HEK293 (cell line): ENCODE measurements around the gene GLRA1.

Experiments
- CTCF ChIA-PET: fragments of 350-600 bp; formaldehyde crosslinking; extraction: SDS; loops from one replicate; lab custom pipeline; 2021; ENCODE audit warnings: antibody characterized with exemption; lab: Yijun Ruan, JAX
- POLR2A ChIA-PET: fragments of 300-600 bp; formaldehyde crosslinking; extraction: SDS; loops from one replicate; lab custom pipeline; 2020; ENCODE audit warnings: antibody characterized with exemption, inconsistent platforms; lab: Yijun Ruan, JAX
- H3K27ac ChIP-seq: fragments of 200-500 bp; sonication (Bioruptor generic); 2 replicates; pipeline ENCODE4 v1.5.1; 2014; ENCODE audit warnings: low read depth, low read length, control low read depth, inconsistent platforms; ENCODE audit errors: extremely low read depth
- H3K36me3 ChIP-seq, 2 experiments: fragments of 200-500 bp in 1 of 2; sonication (Bioruptor generic) in 1 of 2; 1 replicate in 1 of 2; 2 replicates in 1 of 2; pipeline ENCODE4 v1.5.1; 2014 to 2017; ENCODE audit warnings: inconsistent platforms in 2 of 2, low read length in 2 of 2; ENCODE audit not compliant: control insufficient read depth in 2 of 2, insufficient read depth in 1 of 2
- H3K4me1 ChIP-seq: fragments of 200-500 bp; sonication (Bioruptor generic); 2 replicates; pipeline ENCODE4 v1.5.1; 2014; ENCODE audit warnings: mild to moderate bottlenecking, low read length, inconsistent platforms; ENCODE audit not compliant: control insufficient read depth, insufficient read depth
- H3K4me3 ChIP-seq: 2 replicates; pipeline ENCODE4 v1.5.1; 2011; ENCODE audit warnings: low read depth, mild to moderate bottlenecking, control low read depth, low read length, moderate library complexity
- H3K9me3 ChIP-seq: fragments of 200-500 bp; sonication (Bioruptor generic); 2 replicates; pipeline ENCODE4 v1.5.1; 2014; ENCODE audit warnings: low read depth, low read length, inconsistent platforms; ENCODE audit not compliant: control insufficient read depth, insufficient read depth
- CTCF ChIP-seq: fragments of 450-650 bp; formaldehyde crosslinking; IDR thresholded peaks from 2 replicates; pipeline ENCODE4 v1.5.1; 2016; ENCODE audit warnings: missing biosample characterization, missing genetic modification characterization
- FEZF1 ChIP-seq: fragments of 450-650 bp; formaldehyde crosslinking; IDR thresholded peaks from 2 replicates; pipeline ENCODE4 v1.5.1; 2016; ENCODE audit warnings: missing biosample characterization, missing genetic modification characterization
- GLI4 ChIP-seq: fragments of 450-650 bp; formaldehyde crosslinking; IDR thresholded peaks from 2 replicates; pipeline ENCODE4 v1.5.1; 2016; ENCODE audit warnings: missing biosample characterization, missing genetic modification characterization
- KLF17 ChIP-seq: fragments of 450-650 bp; formaldehyde crosslinking; IDR thresholded peaks from 2 replicates; pipeline ENCODE4 v1.5.1; 2016; ENCODE audit warnings: missing biosample characterization, missing genetic modification characterization
- MZF1 ChIP-seq: fragments of 450-650 bp; formaldehyde crosslinking; IDR thresholded peaks from 2 replicates; pipeline ENCODE4 v1.5.1; 2017; ENCODE audit warnings: missing biosample characterization, missing genetic modification characterization, borderline replicate concordance
- PRDM10 ChIP-seq: fragments of 450-650 bp; formaldehyde crosslinking; IDR thresholded peaks from 2 replicates; pipeline ENCODE4 v1.5.1; 2016; ENCODE audit warnings: missing biosample characterization, missing genetic modification characterization
- SCRT1 ChIP-seq: fragments of 450-650 bp; formaldehyde crosslinking; IDR thresholded peaks from 2 replicates; pipeline ENCODE4 v1.5.1; 2016; ENCODE audit warnings: missing biosample characterization, missing genetic modification characterization, borderline replicate concordance
- SP3 ChIP-seq: fragments of 450-650 bp; formaldehyde crosslinking; IDR thresholded peaks from 2 replicates; pipeline ENCODE4 v1.5.1; 2016; ENCODE audit warnings: missing biosample characterization, missing genetic modification characterization
- ZBTB21 ChIP-seq: fragments of 450-650 bp; formaldehyde crosslinking; IDR thresholded peaks from 2 replicates; pipeline ENCODE4 v1.5.1; 2017; ENCODE audit warnings: missing biosample characterization, missing genetic modification characterization
- ZBTB8A ChIP-seq: fragments of 450-650 bp; formaldehyde crosslinking; IDR thresholded peaks from 2 replicates; pipeline ENCODE4 v1.5.1; 2016; ENCODE audit warnings: missing biosample characterization, missing genetic modification characterization
- ZNF146 ChIP-seq: fragments of 450-650 bp; formaldehyde crosslinking; IDR thresholded peaks from 2 replicates; pipeline ENCODE4 v1.5.1; 2016; ENCODE audit warnings: missing biosample characterization, missing genetic modification characterization
- ZNF175 ChIP-seq: fragments of 450-650 bp; formaldehyde crosslinking; IDR thresholded peaks from 2 replicates; pipeline ENCODE4 v1.5.1; 2016; ENCODE audit warnings: missing biosample characterization, missing genetic modification characterization
- ZNF292 ChIP-seq: fragments of 450-650 bp; formaldehyde crosslinking; IDR thresholded peaks from 2 replicates; pipeline ENCODE4 v1.5.1; 2016; ENCODE audit warnings: low read depth, missing biosample characterization, missing genetic modification characterization, borderline replicate concordance
- ZNF426 ChIP-seq: fragments of 450-650 bp; formaldehyde crosslinking; IDR thresholded peaks from 2 replicates; pipeline ENCODE4 v1.5.1; 2017; ENCODE audit warnings: missing biosample characterization, missing genetic modification characterization, mild to moderate bottlenecking, inconsistent platforms, moderate library complexity
- ZNF488 ChIP-seq: fragments of 450-650 bp; formaldehyde crosslinking; IDR thresholded peaks from 2 replicates; pipeline ENCODE4 v1.5.1; 2016; ENCODE audit warnings: missing biosample characterization, missing genetic modification characterization
- ZNF518A ChIP-seq: fragments of 450-650 bp; formaldehyde crosslinking; conservative IDR thresholded peaks from 2 replicates; pipeline ENCODE4 v1.5.1; 2016; ENCODE audit warnings: low read depth, missing biosample characterization, missing genetic modification characterization
- ZNF639 ChIP-seq: fragments of 450-650 bp; formaldehyde crosslinking; IDR thresholded peaks from 2 replicates; pipeline ENCODE4 v1.5.1; 2016; ENCODE audit warnings: missing biosample characterization, missing genetic modification characterization
- ZNF660 ChIP-seq: fragments of 450-650 bp; IDR thresholded peaks from 2 replicates; pipeline ENCODE4 v1.5.1; 2018; ENCODE audit warnings: missing biosample characterization, mild to moderate bottlenecking, missing genetic modification characterization
- ZNF664 ChIP-seq: fragments of 450-650 bp; formaldehyde crosslinking; IDR thresholded peaks from 2 replicates; pipeline ENCODE4 v1.5.1; 2016; ENCODE audit warnings: missing biosample characterization, missing genetic modification characterization
- ZNF707 ChIP-seq: fragments of 450-650 bp; formaldehyde crosslinking; IDR thresholded peaks from 2 replicates; pipeline ENCODE4 v1.5.1; 2016; ENCODE audit warnings: missing biosample characterization, missing genetic modification characterization
- ZNF843 ChIP-seq: fragments of 450-650 bp; formaldehyde crosslinking; IDR thresholded peaks from 2 replicates; pipeline ENCODE4 v1.5.1; 2016; ENCODE audit warnings: missing biosample characterization, missing genetic modification characterization
- ZSCAN30 ChIP-seq: fragments of 450-650 bp; IDR thresholded peaks from 2 replicates; pipeline ENCODE4 v1.5.1; 2018; ENCODE audit warnings: missing biosample characterization, mild to moderate bottlenecking, missing genetic modification characterization, moderate library complexity
- ZXDB ChIP-seq: fragments of 450-650 bp; formaldehyde crosslinking; IDR thresholded peaks from 2 replicates; pipeline ENCODE4 v1.5.1; 2016; ENCODE audit warnings: missing biosample characterization, missing genetic modification characterization

Gene GLRA1

GRCh38 chr5:151947931-151948608 lies 23.4 kb upstream of the GLRA1 start (continued):
- TF ChIP-seq ZNF639 (tag by site-specific recombination) (no peak), ZNF488 (no peak), ZNF175 (no peak), ZNF843 (tag by site-specific recombination) (no peak)
- TF ChIP-seq, all 188 proteins: peak for 0

- Histone ChIP-seq H3K27ac (no peak overlapping the region), H3K4me3 (no peak overlapping the region), H3K36me3 (no peaks in the 10 kb centered on the region), H3K9me3 (no peaks in the 10 kb centered on the region), H3K4me1 (no peaks in the 10 kb centered on the region)
- ChIA-PET CTCF (interaction anchor here (0.5 to 1.5 kb wide), 2 partner anchors 50 to 113 kb away, joined by 3 read pairs; no protein-coding TSS in a partner anchor), POLR2A (no interaction called here)
- TF ChIP-seq ZNF707 (tag by site-specific recombination) (no peak), ZSCAN30 (no peak), ZNF146 (tag by site-specific recombination) (no peak), MZF1 (tag by site-specific recombination) (no peak), ZNF664 (tag by site-specific recombination) (no peak), KLF17 (tag by site-specific recombination) (no peak), ZNF426 (no peak), ZXDB (tag by site-specific recombination) (no peak), FEZF1 (tag by site-specific recombination) (no peak), ZNF660 (no peak), CTCF (tag by site-specific recombination) (no peak), GLI4 (tag by site-specific recombination) (no peak), ZBTB21 (tag by site-specific recombination) (no peak), ZNF292 (tag by site-specific recombination) (no peak), PRDM10 (tag by site-specific recombination) (no peak), SP3 (no peak), ZNF518A (tag by site-specific recombination) (no peak), ZBTB8A (tag by site-specific recombination) (no peak), SCRT1 (tag by site-specific recombination) (no peak)
These were observed 13.2 kb upstream of the GLRA1 start for GRCh38 chr5:151937851-151938250.
